GM10248 (cell line): ENCODE data around the gene CD7.

Experiments
- CTCF ChIA-PET: fragments of 300-600 bp; sonication (Branson Sonifier 250); formaldehyde crosslinking; extraction: SDS; loops from one replicate; lab custom pipeline; 2021; ENCODE audit warnings: antibody characterized with exemption; lab: Yijun Ruan, JAX
- POLR2A ChIA-PET: fragments of 350-650 bp; sonication (Branson Sonifier 250); formaldehyde crosslinking; extraction: SDS; loops from one replicate; lab custom pipeline; 2020; ENCODE audit warnings: antibody characterized with exemption; lab: Yijun Ruan, JAX
- DNase-seq: peaks from one replicate; pipeline ENCODE4 v3.0.0; 2012; ENCODE audit errors: extremely low spot score
- CTCF ChIP-seq: IDR thresholded peaks from 2 replicates; pipeline ENCODE4 v1.5.1; 2012; ENCODE audit warnings: mild to moderate bottlenecking, low read depth; ENCODE audit errors: extremely low read depth, missing control alignments, control extremely low read depth

The CD7 gene

DNA sequence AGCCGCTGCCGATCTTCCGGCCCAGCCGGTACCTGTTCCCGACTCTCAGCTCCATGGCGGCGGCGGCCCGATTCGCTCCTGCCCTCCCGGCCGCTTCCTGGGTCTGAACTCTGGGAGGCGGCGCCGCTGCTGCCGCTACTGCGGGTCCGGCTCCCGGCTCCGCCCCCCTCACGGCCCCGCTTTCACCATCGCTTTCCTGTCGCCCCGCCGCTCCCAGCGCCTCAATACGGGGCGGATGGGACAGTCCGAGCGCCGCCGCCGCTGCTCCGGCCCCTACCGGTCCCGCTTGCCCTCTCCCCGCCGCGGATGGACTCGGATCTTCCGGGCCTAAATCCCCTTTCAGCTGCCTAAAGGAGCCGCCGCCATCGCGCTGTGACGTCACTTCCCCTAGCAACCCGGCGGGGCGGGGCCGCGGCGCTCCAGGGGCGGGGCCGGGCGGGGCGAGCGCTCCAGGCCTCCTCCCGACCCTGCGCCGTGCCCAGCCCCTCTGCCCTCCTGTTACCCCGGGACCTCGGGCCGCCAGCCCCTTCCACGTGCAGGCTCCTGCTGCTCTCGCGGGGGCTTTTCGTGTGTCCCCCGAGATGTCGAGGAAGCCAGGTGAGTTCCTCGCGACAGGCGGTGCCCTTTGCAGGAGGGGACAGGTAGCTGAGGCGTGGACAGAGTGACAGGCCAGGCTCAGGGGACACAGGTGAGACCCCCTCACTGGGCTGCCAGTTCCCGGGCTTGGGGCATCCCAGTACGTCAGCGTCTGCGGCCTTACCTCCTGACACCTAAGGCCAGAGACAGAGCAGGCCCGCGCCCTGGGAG is 43.9 kb downstream of the CD7 start, which contains the start of gene CSNK1D:
Gene CSNK1D (minus strand): TSS at position 374 of the 807 bp plus-strand sequence. CDS start 319 bp downstream, at position 55.
- peak; percentile 99 for DNase-seq
- TF ChIP-seq CTCF = no peak
- CTCF ChIA-PET = interaction anchor here (1.2 to 1.5 kb wide), 2 partner anchors 27 to 38 kb away, joined by 4 read pairs; no protein-coding TSS in a partner anchor
- POLR2A ChIA-PET = interaction anchor here (0.6 to 0.9 kb wide), 3 partner anchors 11 to 60 kb away, joined by 3 read pairs; partner anchors contain the start of gene SLC16A3

DNA sequence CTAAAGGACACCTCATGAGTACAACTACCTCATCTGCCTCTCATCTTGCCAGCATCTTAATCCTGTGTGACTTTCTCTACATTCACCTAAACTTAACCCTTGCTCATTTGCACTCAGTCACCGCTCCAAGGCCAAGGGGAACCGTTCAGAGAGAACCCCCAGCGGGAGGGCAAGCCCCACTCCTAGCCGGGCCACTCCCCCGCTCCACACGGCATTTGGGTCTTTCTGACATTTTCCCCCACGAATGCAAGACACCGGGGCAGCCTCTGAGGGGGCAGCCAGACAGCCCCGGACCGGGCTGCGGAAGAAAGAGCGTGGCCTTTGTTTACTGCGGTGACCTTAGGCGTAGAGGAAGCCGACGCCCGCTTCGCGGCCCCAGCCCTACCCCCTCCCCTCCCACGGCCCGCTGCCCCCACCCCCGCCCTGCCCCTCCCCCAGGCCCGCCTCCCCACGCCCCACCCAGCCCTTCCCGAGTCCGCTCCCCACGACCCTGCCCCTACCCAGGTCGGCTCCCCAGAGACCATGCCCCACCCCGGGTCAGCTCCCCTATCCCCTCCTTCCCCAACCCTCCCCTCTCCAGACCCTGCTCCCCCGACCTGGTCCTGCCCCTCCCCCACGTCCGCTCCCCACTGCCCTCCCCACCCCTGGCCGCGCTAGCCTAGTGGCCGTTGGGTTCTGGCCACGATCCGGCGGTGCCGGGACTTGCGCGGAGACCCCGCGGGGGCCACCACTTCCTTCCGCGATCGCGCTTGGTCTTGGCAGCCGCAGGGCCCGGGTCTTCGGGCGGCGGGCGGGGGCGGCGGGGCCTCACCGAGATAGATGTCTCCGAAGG is 44.7 kb downstream of the CD7 start:
- CTCF ChIA-PET = interaction anchor here (1.2 kb wide), 1 partner anchor 28 kb away, joined by 4 read pairs; no protein-coding TSS in a partner anchor
- no peak for TF ChIP-seq CTCF

DNA sequence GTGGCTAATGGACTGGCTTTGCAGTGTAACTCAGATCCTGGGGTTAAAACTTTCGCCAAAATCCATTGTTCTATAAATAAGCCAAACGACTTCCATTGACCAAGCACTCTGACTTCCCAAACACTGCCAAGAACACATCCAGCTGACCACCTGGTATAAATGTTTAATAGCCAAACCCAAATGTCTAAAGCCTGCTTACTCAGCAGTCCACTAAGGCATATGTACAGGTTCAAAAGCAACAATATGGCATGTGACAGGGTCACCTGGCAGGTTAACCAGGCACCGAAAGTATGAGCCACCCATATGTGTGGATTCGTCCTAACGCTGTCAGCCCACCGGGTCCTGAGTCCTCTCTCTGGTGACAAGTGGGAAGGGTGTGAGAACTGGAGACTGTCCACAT is 46.0 kb downstream of the CD7 start:
- ChIA-PET POLR2A (no interaction called here), CTCF (no interaction called here)
- DNase-seq = no peak
- no peak for TF ChIP-seq CTCF

More for the DNA sequence above, 44.7 kb downstream of the CD7 start:
- POLR2A ChIA-PET = interaction anchor here (0.6 to 0.9 kb wide), 2 partner anchors 11 to 44 kb away, joined by 3 read pairs; partner anchors contain the start of gene SLC16A3
- peak; percentile 65 for DNase-seq

DNA sequence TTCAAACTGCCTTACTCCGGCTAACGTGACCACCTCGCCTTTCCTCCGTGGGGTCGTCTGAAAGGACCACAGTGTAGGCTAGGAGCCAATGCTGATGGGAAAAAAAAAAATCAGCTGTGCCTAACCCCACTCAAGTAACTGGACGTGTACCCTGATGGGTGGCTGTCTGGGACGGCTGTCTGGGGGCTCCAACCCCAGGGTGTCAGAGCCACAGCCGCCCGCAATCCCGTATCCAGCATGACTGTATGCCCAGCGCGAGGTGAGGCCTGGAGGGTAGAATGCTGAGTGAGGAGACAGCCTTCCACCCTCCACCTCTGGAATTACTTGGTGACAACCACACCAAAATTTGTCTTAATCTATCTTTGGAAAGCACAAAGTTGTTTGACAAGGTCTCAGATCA is 46.8 kb downstream of the CD7 start:
- ChIA-PET CTCF (no interaction called here), POLR2A (no interaction called here)
- no peak for DNase-seq
- no peak for TF ChIP-seq CTCF

GRCh38 chr17:82269882-82270500 is 47.4 kb downstream of the CD7 start:
- POLR2A ChIA-PET = no interaction called here
- DNase-seq = no peak
- CTCF ChIA-PET = interaction anchor here (1.3 kb wide), 1 partner anchor 10 kb away, joined by 3 read pairs; no protein-coding TSS in a partner anchor
- TF ChIP-seq CTCF = no peak
